GM12872 (cell line): ENCODE results near the gene POLR1H.

ENCODE experiments used
- CTCF ChIP-seq: IDR thresholded peaks from 3 replicates; pipeline ENCODE4 v1.5.1; 2011; ENCODE audit warnings: low read depth, mild to moderate bottlenecking, low read length, moderate library complexity; ENCODE audit not compliant: insufficient read depth

The POLR1H gene

DNA sequence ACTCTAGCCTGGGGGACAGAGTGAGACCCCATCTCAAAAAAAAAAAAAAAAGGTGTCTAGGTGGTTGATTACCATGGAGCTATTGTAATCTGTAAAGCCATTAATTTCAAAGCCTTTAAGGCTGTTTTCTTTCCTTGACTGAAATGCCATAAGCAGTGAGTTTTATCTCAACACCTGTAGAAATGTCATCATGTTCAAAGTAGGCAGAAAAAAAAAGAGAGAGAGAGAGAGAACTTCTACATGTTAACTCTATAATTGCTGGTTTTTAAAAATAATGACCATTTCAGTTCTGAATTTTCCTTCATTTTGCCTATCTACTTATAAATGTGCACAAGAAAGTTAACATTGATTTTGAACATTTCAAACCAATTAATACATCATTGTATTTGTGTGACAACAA is 29.7 kb upstream of the POLR1H start:
- TF ChIP-seq CTCF: no peak

DNA sequence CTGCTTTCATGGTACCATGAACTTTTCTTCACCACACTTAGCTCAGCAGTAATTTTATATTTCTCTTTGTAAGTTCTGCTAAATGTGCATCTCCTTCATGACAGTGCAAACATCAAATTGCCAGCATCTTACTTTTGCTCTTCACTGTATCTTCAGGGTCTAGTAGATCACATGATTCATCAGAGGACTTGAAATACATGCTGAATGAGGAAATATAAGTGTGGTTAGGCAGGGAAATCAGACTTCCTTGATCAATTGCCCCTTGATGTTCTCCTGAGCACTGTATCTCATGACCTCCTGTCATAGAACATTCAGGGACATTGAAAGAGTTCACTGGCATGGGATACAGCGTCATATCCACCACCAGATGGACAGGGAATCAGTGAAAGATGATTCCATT is 25.3 kb upstream of the POLR1H start:
- TF ChIP-seq CTCF: no peak

GRCh38 chr6:30037182-30037788 is 23.8 kb upstream of the POLR1H start:
- TF ChIP-seq CTCF: peak; percentile 75

- TF ChIP-seq CTCF: no peak
These were observed 19.8 kb upstream of the POLR1H start for GRCh38 chr6:30041221-30041620.

DNA sequence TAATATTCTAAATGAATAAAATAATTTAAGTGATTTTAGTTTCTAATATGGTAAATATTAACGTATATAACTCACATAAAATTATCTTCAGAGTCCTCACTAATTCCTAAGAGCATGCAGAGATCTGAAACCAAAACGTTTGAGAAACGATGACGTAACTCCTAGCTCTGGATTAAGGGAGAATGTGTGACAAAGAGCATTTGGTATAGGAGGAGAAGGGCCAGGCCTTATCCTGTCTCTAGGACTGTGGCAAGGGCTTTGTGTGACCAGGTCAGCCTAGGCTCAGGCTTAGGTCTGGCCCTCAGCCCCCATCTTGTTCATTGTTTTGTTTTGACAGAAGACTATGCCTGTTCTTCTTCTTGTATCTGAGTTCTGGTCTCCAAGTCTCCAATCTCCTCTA is 19.2 kb upstream of the POLR1H start:
- no peak for TF ChIP-seq CTCF

DNA sequence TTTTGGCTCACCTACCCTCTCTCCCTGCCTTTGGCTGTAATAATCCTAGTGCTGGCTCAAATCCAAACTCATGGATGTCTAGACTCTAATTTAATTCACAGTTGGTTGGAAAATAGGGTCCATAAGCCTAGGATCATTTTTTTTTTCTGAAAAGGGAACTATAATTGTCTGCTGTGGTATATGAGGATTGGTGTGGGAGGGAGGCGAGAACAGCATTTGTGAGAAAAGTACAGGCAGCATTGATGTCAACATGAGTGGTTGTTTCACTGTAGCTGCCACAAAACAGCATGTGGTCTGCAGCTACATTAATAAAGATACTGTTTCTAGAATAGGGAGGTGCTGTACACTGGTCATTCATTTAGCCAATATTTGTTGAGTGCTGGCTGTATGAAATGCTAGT is 18.6 kb upstream of the POLR1H start:
- no peak for TF ChIP-seq CTCF

DNA sequence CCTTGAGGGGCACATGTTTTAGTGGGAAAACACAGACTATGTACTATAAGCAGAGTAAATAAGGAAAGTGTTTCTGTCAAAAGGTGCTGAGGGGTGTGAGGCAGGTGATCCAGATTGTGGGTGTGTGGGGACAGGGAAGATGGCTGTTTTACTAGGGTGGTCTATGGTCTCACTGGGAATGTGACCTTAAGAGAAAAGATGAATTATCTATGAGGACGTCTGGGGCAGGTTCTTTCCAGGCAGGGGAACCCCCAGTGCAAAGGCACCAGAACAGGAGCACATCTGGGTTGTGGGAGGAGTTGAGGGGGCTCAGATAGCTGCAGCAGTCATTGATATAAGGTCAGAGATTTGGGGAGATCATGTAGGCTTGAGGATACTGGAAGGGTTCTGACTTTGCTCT is 18.2 kb upstream of the POLR1H start:
- no peak for TF ChIP-seq CTCF
